HCT116 (cell line): Measurements from ENCODE around the gene DCHS1. TPM values are rescaled to one million over a fixed set of nuclear protein-coding genes. Genes with fewer than 3 reads are reported as not detected.
A peak's percentile ranks its signal among the peaks of the same experiment; 100 is the strongest.

Source experiments
- ATAC-seq: fragments of 200-7000 bp; cut with Tn5 transposase; 2 replicates; pipeline ENCODE4 v1.9.1; 2020; ENCODE audit warnings: mild to moderate bottlenecking, moderate library complexity
- Bru-seq: library from RNA; stranded (reverse); fragments of 400-500 nt; gene quantifications from one replicate; lab custom pipeline; 2021; lab: Mats Ljungman, UMichigan
- BruChase-seq, 2 experiments: library from RNA; stranded (reverse); fragments of 400-500 nt; gene quantifications; one replicate each; lab custom pipeline; 2021; lab: Mats Ljungman, UMichigan
- BruUV-seq: library from RNA; stranded (reverse); fragments of 400-500 nt; replicated peaks from 2 replicates; lab custom pipeline; 2021; lab: Mats Ljungman, UMichigan
- CTCF ChIA-PET: fragments of 300-600 bp; sonication (Branson Sonifier 250); formaldehyde crosslinking; loops from one replicate; lab custom pipeline; 2021; ENCODE audit warnings: antibody characterized with exemption; lab: Charles Lee
- POLR2A ChIA-PET: fragments of 300-600, 350-600 bp; sonication (Branson Sonifier 250); formaldehyde crosslinking; loops from one replicate; lab custom pipeline; 2021; ENCODE audit warnings: antibody characterized with exemption; lab: Charles Lee
- RAD21 ChIA-PET, 2 experiments: fragments of 300-600 bp; sonication (Branson Sonifier 250); formaldehyde crosslinking; loops; one replicate each; lab custom pipeline; 2023; ENCODE audit warnings: low total read pairs in 2 of 2; ENCODE audit not compliant: uncharacterized antibody in 2 of 2, unreplicated experiment in 2 of 2, low non-redundant PET in 1 of 2; lab: Charles Lee
- DNase-seq: peaks from one replicate; pipeline ENCODE4 v3.0.0-alpha.2; 2010; ENCODE audit warnings: low read depth, low spot score
- H2AFZ ChIP-seq: fragments of 200-600 bp; shearing (Covaris generic), sonication (generic); 2 replicates; pipeline ENCODE4 v1.6.1; 2017; ENCODE audit warnings: low read depth, mixed run types, mixed read lengths, antibody characterized with exemption, low read length; ENCODE audit not compliant: poor library complexity, severe bottlenecking
- H3K27ac ChIP-seq: 2 replicates; pipeline ENCODE4 v1.5.1; 2012; ENCODE audit warnings: low read depth, low read length
- H3K27me3 ChIP-seq: fragments of 200-600 bp; sonication (generic); 2 replicates; pipeline ENCODE4 v1.6.1; 2016; ENCODE audit warnings: mixed run types, low read length, mixed read lengths; ENCODE audit not compliant: insufficient read depth
- H3K36me3 ChIP-seq, 2 experiments: fragments of 200-500 bp in 1 of 2; fragments of 200-600 bp in 1 of 2; sonication (Bioruptor generic) in 1 of 2; sonication (generic) in 1 of 2; 2 replicates each; pipeline versions ENCODE4 v1.5.1 to v1.6.1; 2014 to 2016; ENCODE audit warnings: low read length in 2 of 2, inconsistent platforms in 1 of 2, mixed read lengths in 1 of 2, mixed run types in 1 of 2; ENCODE audit not compliant: insufficient read depth in 2 of 2, control insufficient read depth in 1 of 2
- H3K4me1 ChIP-seq, 2 experiments: fragments of 200-600 bp in 1 of 2; sonication (generic) in 1 of 2; 2 replicates each; pipeline versions ENCODE4 v1.5.1 to v1.6.1; 2012 to 2017; ENCODE audit warnings: low read length in 2 of 2, inconsistent platforms in 1 of 2, mild to moderate bottlenecking in 1 of 2, mixed read lengths in 1 of 2, mixed run types in 1 of 2, moderate library complexity in 1 of 2; ENCODE audit not compliant: insufficient read depth in 2 of 2, control insufficient read depth in 1 of 2
- H3K4me2 ChIP-seq: fragments of 200-600 bp; sonication (generic); 2 replicates; pipeline ENCODE4 v1.6.1; 2017; ENCODE audit warnings: mixed run types, low read length, mixed read lengths
- H3K4me3 ChIP-seq, 2 experiments: fragments of 200-600 bp in 1 of 2; sonication (generic) in 1 of 2; replicated peaks in 1 of 2; 2 replicates each; pipeline ENCODE4 v1.5.1; 2011 to 2016; ENCODE audit warnings: low read length in 2 of 2, control low read depth in 1 of 2, low read depth in 1 of 2, mild to moderate bottlenecking in 1 of 2, mixed read lengths in 1 of 2, mixed run types in 1 of 2
- H3K79me2 ChIP-seq: fragments of 200-600 bp; sonication (generic); 2 replicates; pipeline ENCODE4 v1.6.1; 2017; ENCODE audit warnings: mild to moderate bottlenecking, mixed run types, low read length, moderate library complexity, mixed read lengths; ENCODE audit not compliant: insufficient read depth
- H3K9ac ChIP-seq: fragments of 200-600 bp; sonication (generic); 2 replicates; pipeline ENCODE4 v1.6.1; 2016; ENCODE audit warnings: low read length, mixed read lengths
- H3K9me2 ChIP-seq: fragments of 200-600 bp; sonication (generic), shearing (Covaris generic); 2 replicates; pipeline ENCODE4 v1.6.1; 2017; ENCODE audit warnings: mixed run types, mild to moderate bottlenecking, moderate library complexity; ENCODE audit not compliant: insufficient read depth
- H3K9me3 ChIP-seq, 2 experiments: fragments of 200-500 bp in 1 of 2; fragments of 200-600 bp in 1 of 2; sonication (Bioruptor generic) in 1 of 2; sonication (generic) in 1 of 2; 2 replicates each; pipeline ENCODE4 v1.6.1; 2014 to 2017; ENCODE audit warnings: low read length in 2 of 2, mixed read lengths in 2 of 2, inconsistent platforms in 1 of 2, low read depth in 1 of 2, mild to moderate bottlenecking in 1 of 2, mixed run types in 1 of 2, moderate library complexity in 1 of 2; ENCODE audit not compliant: control insufficient read depth in 1 of 2, insufficient read depth in 1 of 2
- H4K20me1 ChIP-seq: fragments of 200-600 bp; sonication (generic), shearing (Covaris generic); 2 replicates; pipeline ENCODE4 v1.6.1; 2017; ENCODE audit warnings: mixed run types, mild to moderate bottlenecking, moderate library complexity; ENCODE audit not compliant: insufficient read depth
- CEBPB ChIP-seq: IDR thresholded peaks from 2 replicates; pipeline ENCODE4 v1.6.1; 2012; ENCODE audit warnings: low read depth
- EZH2 ChIP-seq: fragments of 200-600 bp; sonication (generic); IDR thresholded peaks from 2 replicates; pipeline ENCODE4 v1.6.1; 2017; ENCODE audit warnings: antibody characterized with exemption, mixed run types
- FOSL1 ChIP-seq: IDR thresholded peaks from 2 replicates; pipeline ENCODE4 v1.6.1; 2012; ENCODE audit warnings: low read depth
- POLR2AphosphoS5 ChIP-seq: IDR thresholded peaks from 2 replicates; pipeline ENCODE4 v1.6.1; 2011; ENCODE audit warnings: mild to moderate bottlenecking, low read depth, low read length, moderate library complexity
- ZFX ChIP-seq: fragments of 450-650 bp; IDR thresholded peaks from 2 replicates; pipeline ENCODE4 v1.6.1; 2017
- ZNF274 ChIP-seq: fragments of 200-500 bp; sonication (Bioruptor generic); IDR thresholded peaks from 2 replicates; pipeline ENCODE4 v1.6.1; 2014; ENCODE audit warnings: mild to moderate bottlenecking, low read depth, low read length, inconsistent platforms
- intact Hi-C: fragments of 100-400 bp; cut with micrococcal nuclease; formaldehyde crosslinking; loops from 2 replicates; pipeline ENCODE4 v1.10.0; 2022
- long read RNA-seq: library from polyadenylated mRNA; unstranded; transcript quantifications from one replicate; pipeline ENCODE4 v2.0.0, GENCODE V29; 2021; ENCODE audit not compliant: unreplicated experiment
- polyA plus RNA-seq: library from polyadenylated mRNA; unstranded; fragments of >200 nt; gene quantifications from 2 replicates; pipeline ENCODE4 v1.2.1, GENCODE V29; 2012; ENCODE audit warnings: missing spikeins
- total RNA-seq: library from RNA; stranded (reverse); gene quantifications from one replicate; pipeline ENCODE4 v1.2.1, GENCODE V29; 2021; ENCODE audit not compliant: unreplicated experiment
- TF ChIP-seq, protein P1 (sequence below): IDR thresholded peaks from 2 replicates; pipeline ENCODE4 v1.6.1; 2011; ENCODE audit warnings: mild to moderate bottlenecking, low read length, moderate library complexity; ENCODE audit not compliant: insufficient replicate concordance; ENCODE audit errors: extremely low read depth
- TF ChIP-seq, protein P2 (sequence below), 3 experiments: fragments of 200-600 bp in 1 of 3; sonication (generic) in 1 of 3; IDR thresholded peaks in 2 of 3; conservative IDR thresholded peaks in 1 of 3; 2 replicates each; pipeline ENCODE4 v1.5.1; 2012 to 2017; ENCODE audit warnings: low read depth in 2 of 3, low read length in 2 of 3, antibody characterized with exemption in 1 of 3, borderline replicate concordance in 1 of 3, control low read depth in 1 of 3, mild to moderate bottlenecking in 1 of 3, mixed read lengths in 1 of 3, mixed run types in 1 of 3, moderate library complexity in 1 of 3; ENCODE audit not compliant: insufficient read depth in 1 of 3

The DCHS1 gene, protein sequence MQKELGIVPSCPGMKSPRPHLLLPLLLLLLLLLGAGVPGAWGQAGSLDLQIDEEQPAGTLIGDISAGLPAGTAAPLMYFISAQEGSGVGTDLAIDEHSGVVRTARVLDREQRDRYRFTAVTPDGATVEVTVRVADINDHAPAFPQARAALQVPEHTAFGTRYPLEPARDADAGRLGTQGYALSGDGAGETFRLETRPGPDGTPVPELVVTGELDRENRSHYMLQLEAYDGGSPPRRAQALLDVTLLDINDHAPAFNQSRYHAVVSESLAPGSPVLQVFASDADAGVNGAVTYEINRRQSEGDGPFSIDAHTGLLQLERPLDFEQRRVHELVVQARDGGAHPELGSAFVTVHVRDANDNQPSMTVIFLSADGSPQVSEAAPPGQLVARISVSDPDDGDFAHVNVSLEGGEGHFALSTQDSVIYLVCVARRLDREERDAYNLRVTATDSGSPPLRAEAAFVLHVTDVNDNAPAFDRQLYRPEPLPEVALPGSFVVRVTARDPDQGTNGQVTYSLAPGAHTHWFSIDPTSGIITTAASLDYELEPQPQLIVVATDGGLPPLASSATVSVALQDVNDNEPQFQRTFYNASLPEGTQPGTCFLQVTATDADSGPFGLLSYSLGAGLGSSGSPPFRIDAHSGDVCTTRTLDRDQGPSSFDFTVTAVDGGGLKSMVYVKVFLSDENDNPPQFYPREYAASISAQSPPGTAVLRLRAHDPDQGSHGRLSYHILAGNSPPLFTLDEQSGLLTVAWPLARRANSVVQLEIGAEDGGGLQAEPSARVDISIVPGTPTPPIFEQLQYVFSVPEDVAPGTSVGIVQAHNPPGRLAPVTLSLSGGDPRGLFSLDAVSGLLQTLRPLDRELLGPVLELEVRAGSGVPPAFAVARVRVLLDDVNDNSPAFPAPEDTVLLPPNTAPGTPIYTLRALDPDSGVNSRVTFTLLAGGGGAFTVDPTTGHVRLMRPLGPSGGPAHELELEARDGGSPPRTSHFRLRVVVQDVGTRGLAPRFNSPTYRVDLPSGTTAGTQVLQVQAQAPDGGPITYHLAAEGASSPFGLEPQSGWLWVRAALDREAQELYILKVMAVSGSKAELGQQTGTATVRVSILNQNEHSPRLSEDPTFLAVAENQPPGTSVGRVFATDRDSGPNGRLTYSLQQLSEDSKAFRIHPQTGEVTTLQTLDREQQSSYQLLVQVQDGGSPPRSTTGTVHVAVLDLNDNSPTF (N-terminal part only)
- total RNA-seq (0.30 TPM), Bru-seq, nascent RNA (percentile 17 among the genes with signal in this experiment), BruChase-seq, experiment 1, labeled RNA remaining after a 6-hour chase (percentile 30 among the genes with signal in this experiment), BruChase-seq, experiment 2, labeled RNA remaining after a 2-hour chase (percentile 22 among the genes with signal in this experiment)
- polyA plus RNA-seq, result 0.26 and 0.30 TPM in 2 replicates
- long read RNA-seq, result 0 reads

DNA sequence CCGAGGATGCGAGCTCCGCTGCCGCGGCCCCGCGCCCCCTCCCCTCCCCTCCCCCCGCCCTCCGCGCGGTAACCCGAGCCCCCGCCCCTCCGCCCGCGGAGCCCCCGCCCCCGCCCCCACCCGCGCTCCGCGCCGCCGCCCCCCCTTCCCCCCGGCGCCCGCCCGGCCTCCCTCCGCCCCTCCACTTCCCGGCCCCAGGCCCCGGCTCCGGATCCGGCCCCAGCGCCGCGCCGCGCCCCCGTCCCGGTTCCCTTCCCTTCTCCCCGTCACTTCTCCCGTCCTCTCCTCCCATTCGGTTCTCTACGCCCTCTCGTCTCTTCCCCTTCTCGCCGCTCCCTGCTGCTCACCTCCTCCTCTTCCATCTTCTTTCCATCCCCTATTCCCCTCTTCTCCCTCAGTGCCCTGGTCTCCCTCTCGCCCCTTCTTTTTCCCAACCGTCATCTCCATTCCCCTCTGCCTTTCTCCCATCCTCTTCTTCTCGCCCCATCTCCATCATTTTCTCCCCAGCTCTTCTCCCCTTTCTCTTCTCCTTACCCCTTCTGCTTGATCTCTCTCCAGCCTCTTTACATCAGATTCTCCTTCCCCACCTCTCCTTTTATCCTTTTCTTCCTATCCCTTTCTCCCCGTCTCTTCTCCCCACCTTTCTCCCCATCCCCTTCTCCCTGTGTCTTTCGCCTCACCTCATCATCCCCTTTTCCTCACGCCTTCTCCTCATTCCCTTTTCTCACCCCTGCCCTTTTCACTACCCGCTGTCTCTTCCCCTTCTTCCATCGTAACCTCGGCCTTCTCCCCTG, at the start of gene DCHS1:
TSS of gene DCHS1 (minus strand) at position 20 of the 794 bp plus-strand sequence. CDS start 14,196 bp downstream, outside the sequence.
- ChIA-PET POLR2A (no interaction called here), RAD21 (no interaction called here), CTCF (interaction anchor here (1.3 kb wide), 1 partner anchor 125 kb away, joined by 3 read pairs; no protein-coding TSS in a partner anchor)
- BruUV-seq, result no TSS peak
- peaks cover 0 to 2% of the 10 kb centered on the region in 2 experiments; a peak in 2 of 4 replicates for H3K4me1 ChIP-seq
- H3K9me2 ChIP-seq, result no peaks in the 10 kb centered on the region
- TF ChIP-seq, protein P1, sequence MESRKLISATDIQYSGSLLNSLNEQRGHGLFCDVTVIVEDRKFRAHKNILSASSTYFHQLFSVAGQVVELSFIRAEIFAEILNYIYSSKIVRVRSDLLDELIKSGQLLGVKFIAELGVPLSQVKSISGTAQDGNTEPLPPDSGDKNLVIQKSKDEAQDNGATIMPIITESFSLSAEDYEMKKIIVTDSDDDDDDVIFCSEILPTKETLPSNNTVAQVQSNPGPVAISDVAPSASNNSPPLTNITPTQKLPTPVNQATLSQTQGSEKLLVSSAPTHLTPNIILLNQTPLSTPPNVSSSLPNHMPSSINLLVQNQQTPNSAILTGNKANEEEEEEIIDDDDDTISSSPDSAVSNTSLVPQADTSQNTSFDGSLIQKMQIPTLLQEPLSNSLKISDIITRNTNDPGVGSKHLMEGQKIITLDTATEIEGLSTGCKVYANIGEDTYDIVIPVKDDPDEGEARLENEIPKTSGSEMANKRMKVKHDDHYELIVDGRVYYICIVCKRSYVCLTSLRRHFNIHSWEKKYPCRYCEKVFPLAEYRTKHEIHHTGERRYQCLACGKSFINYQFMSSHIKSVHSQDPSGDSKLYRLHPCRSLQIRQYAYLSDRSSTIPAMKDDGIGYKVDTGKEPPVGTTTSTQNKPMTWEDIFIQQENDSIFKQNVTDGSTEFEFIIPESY, result no peak
- TF ChIP-seq EZH2, result no peak
- no peak for TF ChIP-seq ZFX
- no peak for TF ChIP-seq CEBPB
- TF ChIP-seq, protein P2, sequence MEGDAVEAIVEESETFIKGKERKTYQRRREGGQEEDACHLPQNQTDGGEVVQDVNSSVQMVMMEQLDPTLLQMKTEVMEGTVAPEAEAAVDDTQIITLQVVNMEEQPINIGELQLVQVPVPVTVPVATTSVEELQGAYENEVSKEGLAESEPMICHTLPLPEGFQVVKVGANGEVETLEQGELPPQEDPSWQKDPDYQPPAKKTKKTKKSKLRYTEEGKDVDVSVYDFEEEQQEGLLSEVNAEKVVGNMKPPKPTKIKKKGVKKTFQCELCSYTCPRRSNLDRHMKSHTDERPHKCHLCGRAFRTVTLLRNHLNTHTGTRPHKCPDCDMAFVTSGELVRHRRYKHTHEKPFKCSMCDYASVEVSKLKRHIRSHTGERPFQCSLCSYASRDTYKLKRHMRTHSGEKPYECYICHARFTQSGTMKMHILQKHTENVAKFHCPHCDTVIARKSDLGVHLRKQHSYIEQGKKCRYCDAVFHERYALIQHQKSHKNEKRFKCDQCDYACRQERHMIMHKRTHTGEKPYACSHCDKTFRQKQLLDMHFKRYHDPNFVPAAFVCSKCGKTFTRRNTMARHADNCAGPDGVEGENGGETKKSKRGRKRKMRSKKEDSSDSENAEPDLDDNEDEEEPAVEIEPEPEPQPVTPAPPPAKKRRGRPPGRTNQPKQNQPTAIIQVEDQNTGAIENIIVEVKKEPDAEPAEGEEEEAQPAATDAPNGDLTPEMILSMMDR (IDR thresholded peaks at IDR 0.05 in 2 of 3, conservative IDR thresholded peaks at IDR 0.05 in 1 of 3; ENCODE audit: borderline replicate concordance in 1 of 3, insufficient read depth in 1 of 3, low read depth in 2 of 3, low read length in 2 of 3), result no peak
- TF ChIP-seq ZNF274, result no peak
- TF ChIP-seq FOSL1, result no peak
- no peak for TF ChIP-seq POLR2AphosphoS5
- no peak within 1 kb of the TSS for H2AFZ ChIP-seq
- H3K9me3 ChIP-seq, result no peaks in the 10 kb centered on the region
- H4K20me1 ChIP-seq, result no peaks in the 10 kb centered on the region
- no peak within 1 kb of the TSS for H3K4me3 ChIP-seq
- H3K4me2 ChIP-seq, result no peak within 1 kb of the TSS
- intact Hi-C loops, result no loop called here
- no peak for DNase-seq
- H3K36me3 ChIP-seq, result no peaks in the 10 kb centered on the region
- no peak within 1 kb of the TSS for H3K9ac ChIP-seq
- H3K79me2 ChIP-seq, result no peaks in the 10 kb centered on the region
- H3K27me3 ChIP-seq, result peaks cover 14% of the 10 kb centered on the region; the same call in 1 of the 2 replicates
- no peak within 1 kb of the TSS for H3K27ac ChIP-seq
- no peak for ATAC-seq
